ENCODE results near the gene SACS. TPM values are rescaled to one million over a fixed set of nuclear protein-coding genes. Genes with fewer than 3 reads are reported as not detected.

The SACS gene
- total and polyA plus RNA-seq, 2 of the 8 experiments (the other 6 are each of a cell fraction or from before 2014, with no cell fraction given), result 11.0 to 54.2 TPM

- TF ChIP-seq CHD7 (IDR thresholded peaks at IDR 0.05; ENCODE audit: insufficient replicate concordance, low read length), result no peak
- no peak for TF ChIP-seq GABPA (IDR thresholded peaks at IDR 0.05; ENCODE audit: borderline replicate concordance, insufficient read depth, low read length)
- no peak for TF ChIP-seq ATF3 (IDR thresholded peaks at IDR 0.05; ENCODE audit: insufficient read depth, low read depth, low read length)
- TF ChIP-seq RXRA (IDR thresholded peaks at IDR 0.05; ENCODE audit: insufficient read depth, low read depth, low read length), result no peak
- TF ChIP-seq E2F6 (IDR thresholded peaks at IDR 0.05), result no peak
- no peak for TF ChIP-seq KDM5A (IDR thresholded peaks at IDR 0.05; ENCODE audit: low read length)
- no peak for TF ChIP-seq FOSL1 (IDR thresholded peaks at IDR 0.05; ENCODE audit: insufficient read depth, low read depth, low read length)
- no peak for TF ChIP-seq SIRT6 (IDR thresholded peaks at IDR 0.05; ENCODE audit: low read length)
Observed at GRCh38 chr13:23433171-23434153, at the start of gene SACS (continued).

Measured in H1 (cell line).